ENCODE results near the gene DDX5. TPM values are rescaled to one million over a fixed set of nuclear protein-coding genes. Genes with fewer than 3 reads are reported as not detected.

Gene DDX5
- polyA plus RNA-seq, 2 of the 4 experiments (the other 2 are of a cell fraction), result 841 to 1,011 TPM

DNA sequence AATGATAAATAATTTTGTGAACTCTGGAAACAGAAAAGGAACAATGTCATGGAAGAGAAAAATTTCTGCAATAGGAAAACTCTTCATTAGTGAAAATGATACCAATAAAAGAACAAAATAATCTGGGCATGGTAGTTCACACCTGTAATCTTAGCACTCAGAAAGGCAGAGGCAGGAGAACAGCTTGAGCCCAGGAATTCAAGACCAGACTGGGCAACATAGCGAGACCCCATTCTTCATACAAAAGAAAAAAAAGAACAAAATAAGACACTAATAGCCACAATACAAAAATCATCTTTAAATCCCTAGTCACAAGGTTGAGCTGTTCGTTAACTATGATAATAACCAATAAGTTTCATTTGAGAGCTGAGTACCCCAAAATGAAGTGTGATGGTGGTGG lies 17.8 kb downstream of the DDX5 start:
- WGBS (ENCODE audit: missing lambda C conversion rate), result 88% methylated on average over 2 of the region's 2 CpGs
- no peak for TF ChIP-seq NFE2L2 (conservative IDR thresholded peaks at IDR 0.05; ENCODE audit: low read length)
- no peak for TF ChIP-seq KDM1A (IDR thresholded peaks at IDR 0.05; ENCODE audit: low read depth)
- TF ChIP-seq HES2 (IDR thresholded peaks at IDR 0.05), result no peak
- no peak for TF ChIP-seq BHLHE40 (IDR thresholded peaks at IDR 0.05; ENCODE audit: low read depth, low read length)
- no peak for TF ChIP-seq MAZ (IDR thresholded peaks at IDR 0.05; ENCODE audit: borderline replicate concordance, low read depth, low read length)
- TF ChIP-seq EP300 (IDR thresholded peaks at IDR 0.05), result no peak
- TF ChIP-seq RFX5 (IDR thresholded peaks at IDR 0.05), result no peak
- no peak for TF ChIP-seq HEYL (CRISPR knock-in tag; IDR thresholded peaks at IDR 0.05)
- TF ChIP-seq HOXB5 (CRISPR knock-in tag; IDR thresholded peaks at IDR 0.05), result no peak
- TF ChIP-seq RCOR1 (IDR thresholded peaks at IDR 0.05; ENCODE audit: low read depth, low read length), result no peak
- no peak for TF ChIP-seq POLR2A (IDR thresholded peaks at IDR 0.05; ENCODE audit: low read length)
- TF ChIP-seq GATA3 (IDR thresholded peaks at IDR 0.05; ENCODE audit: borderline replicate concordance), result no peak
- TF ChIP-seq, protein P1, sequence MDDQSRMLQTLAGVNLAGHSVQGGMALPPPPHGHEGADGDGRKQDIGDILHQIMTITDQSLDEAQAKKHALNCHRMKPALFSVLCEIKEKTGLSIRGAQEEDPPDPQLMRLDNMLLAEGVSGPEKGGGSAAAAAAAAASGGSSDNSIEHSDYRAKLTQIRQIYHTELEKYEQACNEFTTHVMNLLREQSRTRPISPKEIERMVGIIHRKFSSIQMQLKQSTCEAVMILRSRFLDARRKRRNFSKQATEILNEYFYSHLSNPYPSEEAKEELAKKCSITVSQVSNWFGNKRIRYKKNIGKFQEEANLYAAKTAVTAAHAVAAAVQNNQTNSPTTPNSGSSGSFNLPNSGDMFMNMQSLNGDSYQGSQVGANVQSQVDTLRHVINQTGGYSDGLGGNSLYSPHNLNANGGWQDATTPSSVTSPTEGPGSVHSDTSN (IDR thresholded peaks at IDR 0.05), result no peak
- no peak for TF ChIP-seq EHF (CRISPR knock-in tag; IDR thresholded peaks at IDR 0.05)
- TF ChIP-seq ESRRA (IDR thresholded peaks at IDR 0.05; ENCODE audit: borderline replicate concordance, low read length), result no peak
- no peak for TF ChIP-seq CHD2 (IDR thresholded peaks at IDR 0.05; ENCODE audit: low read length, partially characterized antibody)
- no peak for TF ChIP-seq RAD21 (conservative IDR thresholded peaks at IDR 0.05 in 1 of 2, IDR thresholded peaks at IDR 0.05 in 1 of 2)
- no peak for TF ChIP-seq CEBPB (IDR thresholded peaks at IDR 0.05)
- ChIA-PET CTCF (interaction anchor here (0.5 to 12.8 kb wide), 5 partner anchors 64 to 801 kb away, joined by 3 to 300 read pairs (median 4); no protein-coding TSS in a partner anchor), POLR2A (no interaction called here)
- Histone ChIP-seq H3K27ac (no peak overlapping the region), H3K4me3 (no peak overlapping the region), H3K4me2 (no peak overlapping the region), H3K9me3 (no peaks in the 10 kb centered on the region), H3K4me1 (peaks cover 7% of the 10 kb centered on the region; the same call in 1 of the 3 replicates)
- no peak for FAIRE-seq
- DNase-seq (ENCODE audit: low read depth in 1 of 2, low spot score in 1 of 2), result no peak
- no peak for ATAC-seq

- Histone ChIP-seq H3K4me1 (no peaks in the 10 kb centered on the region), H3K4me3 (no peak overlapping the region), H3K27ac (no peak overlapping the region), H3K4me2 (no peak overlapping the region), H3K9me3 (no peaks in the 10 kb centered on the region)
- ChIA-PET CTCF (interaction anchor here (0.6 to 14.0 kb wide), 10 partner anchors 8 to 177 kb away, joined by 3 to 146 read pairs (median 5); partner anchors contain the start of genes CEP95, DDX5 and POLG2), POLR2A (interaction anchor here (1.6 kb wide), 1 partner anchor 22 kb away, joined by 3 read pairs; the partner anchor contains the start of gene CEP95)
- DNase-seq (ENCODE audit: low read depth in 1 of 2, low spot score in 1 of 2) (no peak), ATAC-seq (no peak), FAIRE-seq (no peak)
- WGBS (ENCODE audit: missing lambda C conversion rate), result 93% methylated on average over 3 of the region's 3 CpGs
- TF ChIP-seq, protein P2, sequence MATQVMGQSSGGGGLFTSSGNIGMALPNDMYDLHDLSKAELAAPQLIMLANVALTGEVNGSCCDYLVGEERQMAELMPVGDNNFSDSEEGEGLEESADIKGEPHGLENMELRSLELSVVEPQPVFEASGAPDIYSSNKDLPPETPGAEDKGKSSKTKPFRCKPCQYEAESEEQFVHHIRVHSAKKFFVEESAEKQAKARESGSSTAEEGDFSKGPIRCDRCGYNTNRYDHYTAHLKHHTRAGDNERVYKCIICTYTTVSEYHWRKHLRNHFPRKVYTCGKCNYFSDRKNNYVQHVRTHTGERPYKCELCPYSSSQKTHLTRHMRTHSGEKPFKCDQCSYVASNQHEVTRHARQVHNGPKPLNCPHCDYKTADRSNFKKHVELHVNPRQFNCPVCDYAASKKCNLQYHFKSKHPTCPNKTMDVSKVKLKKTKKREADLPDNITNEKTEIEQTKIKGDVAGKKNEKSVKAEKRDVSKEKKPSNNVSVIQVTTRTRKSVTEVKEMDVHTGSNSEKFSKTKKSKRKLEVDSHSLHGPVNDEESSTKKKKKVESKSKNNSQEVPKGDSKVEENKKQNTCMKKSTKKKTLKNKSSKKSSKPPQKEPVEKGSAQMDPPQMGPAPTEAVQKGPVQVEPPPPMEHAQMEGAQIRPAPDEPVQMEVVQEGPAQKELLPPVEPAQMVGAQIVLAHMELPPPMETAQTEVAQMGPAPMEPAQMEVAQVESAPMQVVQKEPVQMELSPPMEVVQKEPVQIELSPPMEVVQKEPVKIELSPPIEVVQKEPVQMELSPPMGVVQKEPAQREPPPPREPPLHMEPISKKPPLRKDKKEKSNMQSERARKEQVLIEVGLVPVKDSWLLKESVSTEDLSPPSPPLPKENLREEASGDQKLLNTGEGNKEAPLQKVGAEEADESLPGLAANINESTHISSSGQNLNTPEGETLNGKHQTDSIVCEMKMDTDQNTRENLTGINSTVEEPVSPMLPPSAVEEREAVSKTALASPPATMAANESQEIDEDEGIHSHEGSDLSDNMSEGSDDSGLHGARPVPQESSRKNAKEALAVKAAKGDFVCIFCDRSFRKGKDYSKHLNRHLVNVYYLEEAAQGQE (IDR thresholded peaks at IDR 0.05), result no peak
- TF ChIP-seq, protein P1 (IDR thresholded peaks at IDR 0.05), result no peak
- TF ChIP-seq CBX8 (IDR thresholded peaks at IDR 0.05), result no peak
- no peak for TF ChIP-seq RCOR1 (IDR thresholded peaks at IDR 0.05; ENCODE audit: low read depth, low read length)
- TF ChIP-seq GATA3 (IDR thresholded peaks at IDR 0.05; ENCODE audit: borderline replicate concordance), result no peak
- no peak for TF ChIP-seq ZNF302 (CRISPR knock-in tag; IDR thresholded peaks at IDR 0.05)
Measured at GRCh38 chr17:64484380-64484779, 21.7 kb downstream of the DDX5 start.

Measured in A549 (cell line).